Adrenal gland (tissue), 12 donors: Measurements from ENCODE around the gene TLE7. TPM values are rescaled to one million over a fixed set of nuclear protein-coding genes. Genes with fewer than 3 reads are reported as not detected.

Experiments used
- DNase-seq, 7 donors: peaks; one replicate each; pipeline ENCODE4 v3.0.0-alpha.2; 2019 to 2020
- H3K27ac ChIP-seq, 5 donors: fragments of 200-600 bp; sonication (generic) in 4 of 5; 1 replicate in 3 of 5; 2 replicates in 2 of 5; pipeline versions ENCODE4 v1.5.1 to v1.8.0; 2016 to 2020; ENCODE audit warnings: mild to moderate bottlenecking in 1 of 5
- H3K27me3 ChIP-seq: fragments of 200-600 bp; 2 replicates; pipeline ENCODE4 v1.8.0; 2021
- H3K36me3 ChIP-seq, 2 donors: fragments of 200-600 bp; replicated peaks in 1 of 2; 1 replicate in 1 of 2; 2 replicates in 1 of 2; pipeline versions ENCODE4 v1.5.1 to v1.8.0; 2018 to 2022
- H3K4me1 ChIP-seq, 2 donors: fragments of 200-600 bp; replicated peaks in 1 of 2; 1 replicate in 1 of 2; 2 replicates in 1 of 2; pipeline versions ENCODE4 v1.5.1 to v1.8.0; 2018 to 2021
- H3K4me3 ChIP-seq, 4 donors: fragments of 200-600 bp; sonication (generic) in 3 of 4; one replicate each; pipeline ENCODE4 v1.5.1; 2016 to 2018
- H3K9me3 ChIP-seq, 3 donors: fragments of 200-600 bp; sonication (generic) in 1 of 3; replicated peaks in 1 of 3; 1 replicate in 2 of 3; 2 replicates in 1 of 3; pipeline versions ENCODE4 v1.5.1 to v1.8.0; 2016 to 2021
- CTCF ChIP-seq, 6 experiments: fragments of 450-650 bp in 4 of 6; fragments of 200-600 bp in 2 of 6; sonication (generic) in 1 of 6; IDR thresholded peaks; 1 replicate in 5 of 6; 2 replicates in 1 of 6; pipeline versions ENCODE4 v1.5.1 to v1.8.0; 2016 to 2021; ENCODE audit warnings: antibody characterized with exemption in 6 of 6, mild to moderate bottlenecking in 2 of 6, moderate library complexity in 1 of 6
- POLR2A ChIP-seq, 2 donors: fragments of 450-650 bp; IDR thresholded peaks; one replicate each; pipeline ENCODE4 v1.6.1; 2017; ENCODE audit warnings: antibody characterized with exemption in 2 of 2, mild to moderate bottlenecking in 2 of 2, moderate library complexity in 1 of 2
- WGBS, 4 donors: extraction: QIAGEN DNeasy Blood & Tissue Kit in 2 of 4; methylation state at CpG; one replicate each; pipeline versions ENCODE4 v1.1.5 to v1.1.7; 2013 to 2017; 5-methylcytosine and 5-hydroxymethylcytosine counted together
- intact Hi-C, 2 donors: fragments of 100-400 bp; cut with DNase I; formaldehyde crosslinking; loops; one replicate each; pipeline versions ENCODE4 v1.14.1 to v1.15.0; 2022 to 2023
- polyA plus RNA-seq, 3 donors: library from polyadenylated mRNA; stranded (reverse); fragments of 200-250 nt in 2 of 3; fragments of 350-450 nt in 1 of 3; fragmentation: Illumina TruSeq in 1 of 3; extraction: RNeasy Lipid Tissue Mini Kit (QIAGEN cat#74804) in 1 of 3; gene quantifications; one replicate each; pipeline ENCODE4 v1.2.3, GENCODE V29; 2013 to 2014
- total RNA-seq, 9 donors: library from RNA; depleted of rRNA in 4 of 9; stranded (reverse); fragments of >200 nt in 4 of 9; fragments of 120-200 nt in 1 of 9; fragmentation: NEBNext Ultra II Directional in 1 of 9; extraction: Animal tissue kit (Norgen Biotek cat#: 25700) in 1 of 9; gene quantifications; one replicate each; pipeline versions ENCODE4 v1.1.0 to v1.2.4, GENCODE V29; 2013 to 2023
- donor health status: healthy with polysubstance abuse.
- donor health status: Bipolar disorder and iron deficiency.
- donor health status: DM: yes; HTN: yes; CAD: no.
- donor health status: DM: no; HTN: no; CAD: no.
- donor health status: DM: no; HTN: no; CAD: no.
- donor health status: DM: yes; HTN: yes; CAD: no.

The TLE7 gene
- total and polyA plus RNA-seq, 12 donors, result not detected

GRCh38 chr16:71429581-71429980 is 12.3 kb downstream of the TLE7 start:
- intact Hi-C loops, result no loop called here
- no peak for DNase-seq
- TF ChIP-seq CTCF (IDR thresholded peaks at IDR 0.05), result no peak
- TF ChIP-seq POLR2A (IDR thresholded peaks at IDR 0.05), result no peak
- H3K4me1 ChIP-seq, result no peaks in the 10 kb centered on the region
- no peak overlapping the region for H3K27ac ChIP-seq
- no peaks in the 10 kb centered on the region for H3K9me3 ChIP-seq
- H3K4me3 ChIP-seq, result no peak overlapping the region
- 81 to 83% (median 82%) methylated on average over 3 of the region's 3 CpGs for WGBS, 4 donors
- no peaks in the 10 kb centered on the region for H3K36me3 ChIP-seq
- H3K27me3 ChIP-seq, result peaks cover 4% of the 10 kb centered on the region

- no peaks in the 10 kb centered on the region for H3K9me3 ChIP-seq
- H3K4me1 ChIP-seq, result no peaks in the 10 kb centered on the region
- H3K4me3 ChIP-seq, result no peak overlapping the region
- intact Hi-C loops, result no loop called here
- H3K36me3 ChIP-seq, result no peaks in the 10 kb centered on the region
- TF ChIP-seq CTCF (IDR thresholded peaks at IDR 0.05), result no peak
- TF ChIP-seq POLR2A (IDR thresholded peaks at IDR 0.05), result no peak
- 75 to 82% (median 81%) methylated on average over 2 of the region's 2 CpGs for WGBS, 4 donors
- no peak for DNase-seq
- peaks cover 4% of the 10 kb centered on the region for H3K27me3 ChIP-seq
- no peak overlapping the region for H3K27ac ChIP-seq
These were observed 13.0 kb downstream of the TLE7 start for GRCh38 chr16:71428883-71429282.

GRCh38 chr16:71428385-71428784 is 13.5 kb downstream of the TLE7 start:
- H3K9me3 ChIP-seq, result no peaks in the 10 kb centered on the region
- peaks cover 8% of the 10 kb centered on the region for H3K27me3 ChIP-seq

GRCh38 chr16:71426880-71427615 is 14.8 kb downstream of the TLE7 start:
- TF ChIP-seq CTCF (IDR thresholded peaks at IDR 0.05) (no peak), POLR2A (IDR thresholded peaks at IDR 0.05) (no peak)
- Histone ChIP-seq H3K27ac (no peak overlapping the region), H3K27me3 (peaks cover 8% of the 10 kb centered on the region)

More at GRCh38 chr16:71428385-71428784, 13.5 kb downstream of the TLE7 start:
- TF ChIP-seq POLR2A (IDR thresholded peaks at IDR 0.05) (no peak), CTCF (IDR thresholded peaks at IDR 0.05) (no peak)
- intact Hi-C loops, result no loop called here
- Histone ChIP-seq H3K36me3 (no peaks in the 10 kb centered on the region), H3K27ac (no peak overlapping the region), H3K4me3 (no peak overlapping the region), H3K4me1 (no peaks in the 10 kb centered on the region)
- DNase-seq, result no peak

More at GRCh38 chr16:71426880-71427615, 14.8 kb downstream of the TLE7 start:
- Histone ChIP-seq H3K4me1 (no peaks in the 10 kb centered on the region), H3K36me3 (no peaks in the 10 kb centered on the region), H3K4me3 (no peak overlapping the region), H3K9me3 (no peaks in the 10 kb centered on the region)
- DNase-seq, result no peak
- WGBS, 4 donors, result 58 to 65% (median 64%) methylated on average over 12 of the region's 12 CpGs
- intact Hi-C loops, result no loop called here
